ENCODE results near the gene MAML3.

DNA sequence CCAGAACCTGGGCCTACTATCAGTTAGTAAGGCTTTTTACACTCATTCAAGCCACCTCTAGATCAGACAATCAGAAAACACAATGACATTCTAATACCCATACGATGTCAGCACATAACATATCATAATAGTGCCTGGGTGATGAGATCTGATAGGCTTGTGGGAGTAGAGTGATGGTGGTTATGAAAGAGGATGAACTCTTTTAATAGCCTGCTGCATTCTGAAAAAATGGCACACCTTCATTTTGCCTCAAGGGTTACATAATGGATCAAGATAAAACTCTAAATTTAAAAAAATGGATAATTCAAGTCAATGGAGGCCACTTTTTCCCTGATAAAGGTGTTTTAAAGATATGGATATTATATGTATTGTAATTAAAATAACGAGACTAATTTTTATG, 215.6 kb downstream of the MAML3 start:
- no peak for TF ChIP-seq POLR2A (IDR thresholded peaks at IDR 0.05; ENCODE audit: low read length)
- TF ChIP-seq GATA1 (IDR thresholded peaks at IDR 0.05; ENCODE audit: low read depth, low read length), result no peak
